Testis (tissue), 3 donors: ENCODE data around the gene ITGA11. TPM values are rescaled to one million over a fixed set of nuclear protein-coding genes. Genes with fewer than 3 reads are reported as not detected.
A peak's percentile ranks its signal among the peaks of the same experiment; 100 is the strongest.

Source experiments
- DNase-seq: peaks from one replicate; pipeline ENCODE4 v3.0.0-alpha.2; 2019
- H3K27ac ChIP-seq, 2 donors: fragments of 200-600 bp; sonication (generic); one replicate each; pipeline ENCODE4 v1.5.1; 2019
- H3K27me3 ChIP-seq: fragments of 200-600 bp; sonication (generic); one replicate; pipeline ENCODE4 v1.5.1; 2019
- H3K36me3 ChIP-seq: fragments of 200-600 bp; sonication (generic); one replicate; pipeline ENCODE4 v1.5.1; 2017; ENCODE audit warnings: low read depth; ENCODE audit errors: missing control alignments
- H3K4me1 ChIP-seq: fragments of 200-600 bp; sonication (generic); one replicate; pipeline ENCODE4 v1.5.1; 2019
- H3K4me3 ChIP-seq, 2 donors: fragments of 200-600 bp; sonication (generic); one replicate each; pipeline ENCODE4 v1.5.1; 2017 to 2019
- H3K9me3 ChIP-seq: fragments of 200-600 bp; sonication (generic); one replicate; pipeline ENCODE4 v1.5.1; 2017
- CTCF ChIP-seq, 3 experiments: fragments of 450-650 bp in 2 of 3; fragments of 200-600 bp in 1 of 3; sonication (generic) in 1 of 3; IDR thresholded peaks; one replicate each; pipeline ENCODE4 v1.5.1; 2016 to 2019; ENCODE audit warnings: antibody characterized with exemption in 3 of 3, mild to moderate bottlenecking in 2 of 3, moderate library complexity in 1 of 3
- POLR2A ChIP-seq: fragments of 450-650 bp; IDR thresholded peaks from one replicate; pipeline ENCODE4 v1.6.1; 2017; ENCODE audit warnings: antibody characterized with exemption, mild to moderate bottlenecking, moderate library complexity
- WGBS, 2 donors: methylation state at CpG; one replicate each; pipeline ENCODE4 v1.1.5; 2018; 5-methylcytosine and 5-hydroxymethylcytosine counted together
- intact Hi-C: fragments of 100-400 bp; cut with DNase I; formaldehyde crosslinking; loops from one replicate; pipeline ENCODE4 v1.15.1; 2023; ENCODE audit warnings: low total_unique reads
- polyA plus RNA-seq: library from polyadenylated mRNA; stranded (reverse); fragments of 350-450 nt; fragmentation: Illumina TruSeq; extraction: RNeasy Lipid Tissue Mini Kit (QIAGEN cat#74804); gene quantifications from one replicate; pipeline ENCODE4 v1.2.3, GENCODE V29; 2014; ENCODE audit warnings: low read depth, low replicate concordance; ENCODE audit not compliant: insufficient read depth
- total RNA-seq, 2 donors: library from RNA; depleted of rRNA; stranded (reverse); fragments of >200 nt; gene quantifications; one replicate each; pipeline ENCODE4 v1.2.3, GENCODE V29; 2016

ITGA11 gene
- total and polyA plus RNA-seq, 3 donors from 2014 or later: 4.3 to 6.6 (median 5.6) TPM

- H3K4me1 ChIP-seq: peaks cover 27% of the 10 kb centered on the region
- no peaks in the 10 kb centered on the region for H3K9me3 ChIP-seq
- no peak for DNase-seq
- H3K36me3 ChIP-seq: no peaks in the 10 kb centered on the region
- no peak for TF ChIP-seq POLR2A
- no peak for TF ChIP-seq CTCF (IDR thresholded peaks at IDR 0.05)
- 85 to 86% methylated on average over 7 of the region's 7 CpGs for WGBS, 2 donors
- no peaks in the 10 kb centered on the region for H3K27me3 ChIP-seq
- no peak overlapping the region for H3K4me3 ChIP-seq
- intact Hi-C loops: no loop called here
- no peak overlapping the region for H3K27ac ChIP-seq
Measured at GRCh38 chr15:68284616-68285258, 147.2 kb downstream of the ITGA11 start.

GRCh38 chr15:68283401-68283800, 148.6 kb downstream of the ITGA11 start:
- H3K36me3 ChIP-seq: no peaks in the 10 kb centered on the region
- no peaks in the 10 kb centered on the region for H3K9me3 ChIP-seq
- intact Hi-C loops: no loop called here
- peaks cover 30% of the 10 kb centered on the region for H3K4me1 ChIP-seq
- no peaks in the 10 kb centered on the region for H3K27me3 ChIP-seq
- TF ChIP-seq CTCF (IDR thresholded peaks at IDR 0.05) (no peak), POLR2A (no peak)
- H3K27ac ChIP-seq: peak overlapping the region; percentile 26 to 100
- WGBS, 2 donors: 41 to 48% methylated on average over 2 of the region's 2 CpGs
- no peak for DNase-seq
- H3K4me3 ChIP-seq: no peak overlapping the region

- Histone ChIP-seq H3K27me3 (no peaks in the 10 kb centered on the region), H3K4me3 (no peak overlapping the region), H3K4me1 (peaks cover 38% of the 10 kb centered on the region), H3K9me3 (no peaks in the 10 kb centered on the region), H3K27ac (peak overlapping the region; percentile 57 to 100), H3K36me3 (no peaks in the 10 kb centered on the region)
- intact Hi-C loops: no loop called here
- no peak for TF ChIP-seq CTCF (IDR thresholded peaks at IDR 0.05)
- no peak for TF ChIP-seq POLR2A
- DNase-seq: no peak
- 8 to 34% methylated on average over 1 of the region's 1 CpG for WGBS, 2 donors
Measured at GRCh38 chr15:68281008-68281407, 151.0 kb downstream of the ITGA11 start.

GRCh38 chr15:68279779-68280753, 151.9 kb downstream of the ITGA11 start:
- H3K36me3 ChIP-seq: no peaks in the 10 kb centered on the region
- TF ChIP-seq CTCF (IDR thresholded peaks at IDR 0.05) (no peak), POLR2A (no peak)
- peak overlapping the region; percentile 99 to 100 for H3K27ac ChIP-seq
- peak overlapping the region in 1 of 2 donors; percentile 91 for H3K4me3 ChIP-seq
- 22 to 24% methylated on average over 11 of the region's 11 CpGs for WGBS, 2 donors
- no peak for DNase-seq
- H3K9me3 ChIP-seq: no peaks in the 10 kb centered on the region
- intact Hi-C loops: no loop called here
- peaks cover 38% of the 10 kb centered on the region for H3K4me1 ChIP-seq
- no peaks in the 10 kb centered on the region for H3K27me3 ChIP-seq
